Measurements from ENCODE around the gene MYH13. TPM values are rescaled to one million over a fixed set of nuclear protein-coding genes. Genes with fewer than 3 reads are reported as not detected.

Gene MYH13
- total RNA-seq, 1 experiment from 2014 or later = not detected

- no peak for DNase-seq (ENCODE audit: low spot score)
These were observed 121.4 kb downstream of the MYH13 start for GRCh38 chr17:10251212-10251948.

Other genes starting within 250 kb of the MYH13 start
- 0.13 and 2.1 TPM in 2 replicates for gene GAS7, start 174.4 kb downstream of the MYH13 start, total RNA-seq (2014; rRNA removed; shearing (Covaris generic))
- not detected in 2 replicates for gene MYH8, start 48.9 kb upstream of the MYH13 start, total RNA-seq (2014; rRNA removed; shearing (Covaris generic))
- gene MYH4, start 96.6 kb upstream of the MYH13 start, total RNA-seq (2014; rRNA removed; shearing (Covaris generic)) = not detected in 2 replicates
- gene MYH1, start 145.5 kb upstream of the MYH13 start, total RNA-seq (2014; rRNA removed; shearing (Covaris generic)) = not detected in 2 replicates
- not detected in 2 replicates for gene MYH2, start 176.7 kb upstream of the MYH13 start, total RNA-seq (2014; rRNA removed; shearing (Covaris generic))